CD4-positive, alpha-beta T cell (primary cell): ENCODE measurements around the gene MGAT1. TPM values are rescaled to one million over a fixed set of nuclear protein-coding genes. Genes with fewer than 3 reads are reported as not detected.
A peak's percentile ranks its signal among the peaks of the same experiment; 100 is the strongest.

Experiments used
- ATAC-seq: fragments of 200-7000 bp; cut with Tn5 transposase; one replicate; pipeline ENCODE4 v1.10.0; 2022; ENCODE audit warnings: mild to moderate bottlenecking; ENCODE audit not compliant: poor library complexity
- CTCF ChIA-PET: fragments of 350-600 bp; sonication (Branson Sonifier 250); formaldehyde crosslinking; loops from one replicate; lab custom pipeline; 2021; ENCODE audit warnings: antibody characterized with exemption, inconsistent platforms; lab: Charles Lee
- POLR2A ChIA-PET: fragments of 350-600 bp; sonication (Branson Sonifier 250); formaldehyde crosslinking; loops from one replicate; lab custom pipeline; 2021; ENCODE audit warnings: antibody characterized with exemption, inconsistent platforms; lab: Charles Lee
- DNase-seq, 14 experiments: peaks; one replicate each; pipeline ENCODE4 v3.0.0-alpha.2; 2013 to 2020; ENCODE audit warnings: mixed read lengths in 2 of 14
- H3K27ac ChIP-seq, 2 donors: one replicate each; pipeline versions ENCODE4 v1.5.1 to v1.7.0; 2013; ENCODE audit warnings: low read length in 2 of 2, low read depth in 1 of 2, mild to moderate bottlenecking in 1 of 2
- H3K27me3 ChIP-seq, 2 experiments: 1 replicate in 1 of 2; 2 replicates in 1 of 2; pipeline versions ENCODE4 v1.6.1 to v1.7.0; 2013; ENCODE audit warnings: low read length in 2 of 2, control low read depth in 1 of 2, mild to moderate bottlenecking in 1 of 2, moderate library complexity in 1 of 2; ENCODE audit not compliant: insufficient read depth in 2 of 2, control insufficient read depth in 1 of 2
- H3K36me3 ChIP-seq: one replicate; pipeline ENCODE4 v1.6.1; 2013; ENCODE audit warnings: low read length, control low read depth; ENCODE audit not compliant: insufficient read depth
- H3K4me1 ChIP-seq: one replicate; pipeline ENCODE4 v1.6.1; 2013; ENCODE audit warnings: low read length, control low read depth; ENCODE audit not compliant: insufficient read depth
- H3K4me3 ChIP-seq: one replicate; pipeline ENCODE4 v1.5.1; 2013; ENCODE audit warnings: mild to moderate bottlenecking, low read length, moderate library complexity
- H3K9me3 ChIP-seq, 2 experiments: 1 replicate in 1 of 2; 2 replicates in 1 of 2; pipeline versions ENCODE4 v1.6.1 to v1.7.0; 2013; ENCODE audit warnings: low read length in 2 of 2, mild to moderate bottlenecking in 2 of 2, control low read depth in 1 of 2, moderate library complexity in 1 of 2; ENCODE audit not compliant: control insufficient read depth in 1 of 2, insufficient read depth in 1 of 2
- H3K27ac Mint-ChIP-seq: one replicate; pipeline ENCODE4 v1.8.0; 2020; ENCODE audit warnings: mixed read lengths
- H3K27me3 Mint-ChIP-seq: one replicate; pipeline ENCODE4 v1.8.0; 2021; ENCODE audit warnings: mixed read lengths
- H3K36me3 Mint-ChIP-seq: one replicate; pipeline ENCODE4 v1.8.0; 2021; ENCODE audit warnings: low read depth, mixed read lengths
- H3K4me1 Mint-ChIP-seq: one replicate; pipeline ENCODE4 v1.8.0; 2021; ENCODE audit warnings: low read depth, mixed read lengths
- H3K4me3 Mint-ChIP-seq: one replicate; pipeline ENCODE4 v1.8.0; 2020; ENCODE audit warnings: mild to moderate bottlenecking, mixed read lengths
- H3K9me3 Mint-ChIP-seq: one replicate; pipeline ENCODE4 v1.8.0; 2020; ENCODE audit warnings: mixed read lengths
- intact Hi-C, 2 experiments: fragments of 100-400 bp; cut with DNase I in 1 of 2; cut with micrococcal nuclease in 1 of 2; formaldehyde crosslinking; loops; one replicate each; pipeline versions ENCODE4 v1.15.1 to v1.9.0; 2023 to 2025; cut with DNase I, micrococcal nuclease
- total RNA-seq, 174 experiments: library from RNA in 2 of 174; stranded (reverse) in 2 of 174; gene quantifications; one replicate each; pipeline ENCODE4 v1.2.3 and lab custom pipeline; 2021 to 2026
- TF ChIP-seq, protein P1 (sequence below): fragments of 200-600 bp; IDR thresholded peaks from one replicate; pipeline ENCODE4 v1.8.0; 2022; ENCODE audit warnings: antibody characterized with exemption, mild to moderate bottlenecking

Gene MGAT1
- total RNA-seq, 2 experiments from 2014 or later = 49.0 to 60.2 TPM

DNA sequence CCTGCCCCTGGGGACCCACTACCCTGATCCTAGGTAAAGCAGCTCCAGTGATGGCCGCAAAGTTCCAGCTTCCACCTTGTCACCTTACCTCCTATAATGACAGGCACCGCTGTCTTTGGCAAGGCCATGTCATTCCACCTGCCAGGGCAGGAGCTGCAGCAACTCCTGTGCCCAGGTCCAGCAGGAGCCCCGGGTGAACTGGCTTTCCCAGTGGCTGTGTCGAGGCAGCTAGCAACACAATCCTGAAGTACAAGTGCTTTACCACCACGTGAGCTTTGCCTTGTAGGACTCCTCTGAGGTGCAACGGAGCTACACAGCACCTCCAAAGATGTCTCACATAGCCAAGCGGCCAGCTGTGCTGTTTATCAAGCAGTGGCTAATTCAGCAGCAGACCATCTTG lies 20.7 kb upstream of the MGAT1 start:
- ChIA-PET CTCF (no interaction called here), POLR2A (interaction anchor here (1.3 to 3.1 kb wide), 4 partner anchors 9 to 38 kb away, joined by 3 to 19 read pairs (median 10); partner anchors contain the start of gene ZFP62)
- Mint-ChIP-seq H3K27ac (no peak overlapping the region), H3K9me3 (no peaks in the 10 kb centered on the region), H3K27me3 (no peaks in the 10 kb centered on the region), H3K4me1 (peaks cover 34% of the 10 kb centered on the region), H3K36me3 (peaks cover 7% of the 10 kb centered on the region), H3K4me3 (no peak overlapping the region)
- ATAC-seq (no peak), DNase-seq (no peak)
- TF ChIP-seq, protein P1, sequence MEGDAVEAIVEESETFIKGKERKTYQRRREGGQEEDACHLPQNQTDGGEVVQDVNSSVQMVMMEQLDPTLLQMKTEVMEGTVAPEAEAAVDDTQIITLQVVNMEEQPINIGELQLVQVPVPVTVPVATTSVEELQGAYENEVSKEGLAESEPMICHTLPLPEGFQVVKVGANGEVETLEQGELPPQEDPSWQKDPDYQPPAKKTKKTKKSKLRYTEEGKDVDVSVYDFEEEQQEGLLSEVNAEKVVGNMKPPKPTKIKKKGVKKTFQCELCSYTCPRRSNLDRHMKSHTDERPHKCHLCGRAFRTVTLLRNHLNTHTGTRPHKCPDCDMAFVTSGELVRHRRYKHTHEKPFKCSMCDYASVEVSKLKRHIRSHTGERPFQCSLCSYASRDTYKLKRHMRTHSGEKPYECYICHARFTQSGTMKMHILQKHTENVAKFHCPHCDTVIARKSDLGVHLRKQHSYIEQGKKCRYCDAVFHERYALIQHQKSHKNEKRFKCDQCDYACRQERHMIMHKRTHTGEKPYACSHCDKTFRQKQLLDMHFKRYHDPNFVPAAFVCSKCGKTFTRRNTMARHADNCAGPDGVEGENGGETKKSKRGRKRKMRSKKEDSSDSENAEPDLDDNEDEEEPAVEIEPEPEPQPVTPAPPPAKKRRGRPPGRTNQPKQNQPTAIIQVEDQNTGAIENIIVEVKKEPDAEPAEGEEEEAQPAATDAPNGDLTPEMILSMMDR = no peak
- H3K36me3 ChIP-seq = no peaks in the 10 kb centered on the region
- H3K9me3 ChIP-seq = no peaks in the 10 kb centered on the region
- peaks cover 10% of the 10 kb centered on the region for H3K4me1 ChIP-seq
- no peak overlapping the region for H3K27ac ChIP-seq
- H3K4me3 ChIP-seq = no peak overlapping the region
- H3K27me3 ChIP-seq = no peaks in the 10 kb centered on the region
- intact Hi-C loops = no loop called here

GRCh38 chr5:180821538-180821937 lies 18.9 kb upstream of the MGAT1 start:
- H3K4me1 ChIP-seq = peaks cover 17% of the 10 kb centered on the region
- H3K36me3 ChIP-seq = no peaks in the 10 kb centered on the region
- no peak overlapping the region for H3K27ac ChIP-seq
- no peaks in the 10 kb centered on the region for H3K27me3 ChIP-seq
- no peaks in the 10 kb centered on the region for H3K27me3 Mint-ChIP-seq
- CTCF ChIA-PET = no interaction called here
- TF ChIP-seq, protein P1 = no peak
- intact Hi-C loops = no loop called here
- peaks cover 46% of the 10 kb centered on the region for H3K4me1 Mint-ChIP-seq
- H3K9me3 ChIP-seq = no peaks in the 10 kb centered on the region
- H3K27ac Mint-ChIP-seq = no peak overlapping the region
- no peaks in the 10 kb centered on the region for H3K9me3 Mint-ChIP-seq
- peaks cover 5% of the 10 kb centered on the region for H3K36me3 Mint-ChIP-seq
- DNase-seq (no peak), ATAC-seq (no peak)
- POLR2A ChIA-PET = interaction anchor here (0.9 to 1.4 kb wide), 3 partner anchors 10 to 17 kb away, joined by 3 to 10 read pairs (median 3); no protein-coding TSS in a partner anchor
- no peak overlapping the region for H3K4me3 Mint-ChIP-seq
- no peak overlapping the region for H3K4me3 ChIP-seq

DNA sequence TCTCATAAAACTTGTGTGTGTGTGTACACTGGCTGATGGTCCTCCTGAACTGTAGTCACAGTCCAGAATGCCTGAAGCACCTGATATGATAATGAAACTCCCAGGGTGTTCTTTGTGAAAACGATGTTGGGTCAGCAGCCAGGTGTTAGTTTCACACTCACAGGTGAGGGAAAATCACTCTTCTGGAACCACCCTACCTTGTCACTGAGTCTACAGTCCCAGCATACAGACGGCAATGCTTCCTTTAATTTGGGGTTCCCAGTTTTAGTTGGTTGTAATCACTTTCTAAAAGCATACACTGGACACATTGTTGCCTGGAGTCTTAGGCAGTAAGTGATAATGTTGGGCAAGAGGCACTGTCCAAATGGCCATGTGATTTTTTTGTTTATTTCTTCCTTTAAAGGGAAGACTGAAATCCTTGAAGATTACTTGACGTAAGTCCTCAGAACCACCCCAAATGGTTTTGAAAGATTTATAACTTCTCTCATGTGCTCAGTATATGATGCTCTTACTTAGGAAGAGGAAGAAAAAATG lies 18.2 kb upstream of the MGAT1 start:
- Histone ChIP-seq H3K9me3 (no peaks in the 10 kb centered on the region), H3K27ac (no peak overlapping the region), H3K4me3 (no peak overlapping the region), H3K36me3 (no peaks in the 10 kb centered on the region), H3K4me1 (peaks cover 24% of the 10 kb centered on the region), H3K27me3 (no peaks in the 10 kb centered on the region)
- TF ChIP-seq, protein P1 = no peak
- H3K27me3 Mint-ChIP-seq = no peaks in the 10 kb centered on the region
- H3K27ac Mint-ChIP-seq = no peak overlapping the region
- no peaks in the 10 kb centered on the region for H3K9me3 Mint-ChIP-seq
- ATAC-seq (no peak), DNase-seq (peak in 2 of 14 experiments; percentile 31 to 38)
- ChIA-PET POLR2A (interaction anchor here (0.9 to 1.4 kb wide), 2 partner anchors 10 kb away, joined by 3 to 10 read pairs; no protein-coding TSS in a partner anchor), CTCF (no interaction called here)
- intact Hi-C loops = no loop called here
- H3K4me3 Mint-ChIP-seq = no peak overlapping the region
- H3K4me1 Mint-ChIP-seq = peaks cover 43% of the 10 kb centered on the region
- no peaks in the 10 kb centered on the region for H3K36me3 Mint-ChIP-seq
